Fibroblast of lung (primary cell): ENCODE results near the gene PGM5. TPM values are rescaled to one million over a fixed set of nuclear protein-coding genes. Genes with fewer than 3 reads are reported as not detected.
"Not testable (repeated sequence)": the region's sequence is repeated elsewhere in the genome, so short reads cannot be mapped to it uniquely, and the experiment has no call there.

ENCODE experiments used
- DNase-seq, 2 donors: peaks; one replicate each; pipeline versions ENCODE4 v3.0.0 to v3.0.0-alpha.2; 2010; ENCODE audit warnings: low read depth in 2 of 2
- H2AFZ ChIP-seq: 2 replicates; pipeline ENCODE4 v1.5.1; 2012; ENCODE audit warnings: low read length, control low read depth, inconsistent platforms
- H3K27ac ChIP-seq: 2 replicates; pipeline ENCODE4 v1.5.1; 2011; ENCODE audit warnings: low read length, control low read depth; ENCODE audit not compliant: insufficient read depth
- H3K27me3 ChIP-seq: 2 replicates; pipeline ENCODE4 v1.5.1; 2011; ENCODE audit warnings: mild to moderate bottlenecking, low read length; ENCODE audit not compliant: control insufficient read depth, insufficient read depth
- H3K36me3 ChIP-seq: 2 replicates; pipeline ENCODE4 v1.5.1; 2011; ENCODE audit warnings: low read length; ENCODE audit not compliant: control insufficient read depth, insufficient read depth
- H3K4me1 ChIP-seq: 2 replicates; pipeline ENCODE4 v1.5.1; 2011; ENCODE audit warnings: low read length; ENCODE audit not compliant: control insufficient read depth, insufficient read depth; ENCODE audit errors: extremely low read depth
- H3K4me2 ChIP-seq: 2 replicates; pipeline ENCODE4 v1.5.1; 2011; ENCODE audit warnings: low read length, control low read depth; ENCODE audit not compliant: insufficient read depth; ENCODE audit errors: extremely low read depth
- H3K4me3 ChIP-seq, 4 experiments: fragments of 200-600 bp in 1 of 4; sonication (generic) in 1 of 4; replicated peaks in 1 of 4; 2 replicates each; pipeline ENCODE4 v1.5.1; 2011 to 2016; ENCODE audit warnings: low read length in 4 of 4, low read depth in 3 of 4, mild to moderate bottlenecking in 3 of 4, control low read depth in 2 of 4, inconsistent platforms in 1 of 4, mixed read lengths in 1 of 4; ENCODE audit not compliant: insufficient read depth in 1 of 4; ENCODE audit errors: control extremely low read depth in 1 of 4
- H3K79me2 ChIP-seq: 2 replicates; pipeline ENCODE4 v1.5.1; 2012; ENCODE audit warnings: mild to moderate bottlenecking, low read length, inconsistent platforms; ENCODE audit not compliant: control insufficient read depth, insufficient read depth
- H3K9ac ChIP-seq: 2 replicates; pipeline ENCODE4 v1.5.1; 2011; ENCODE audit warnings: mild to moderate bottlenecking, low read length, control low read depth; ENCODE audit not compliant: insufficient read depth
- H3K9me3 ChIP-seq: 2 replicates; pipeline ENCODE4 v1.5.1; 2012; ENCODE audit warnings: low read depth, low read length; ENCODE audit not compliant: control insufficient read depth, insufficient read depth
- H4K20me1 ChIP-seq: 2 replicates; pipeline ENCODE4 v1.5.1; 2011; ENCODE audit warnings: low read length; ENCODE audit not compliant: control insufficient read depth, insufficient read depth; ENCODE audit errors: extremely low read depth
- polyA plus RNA-seq, 2 donors: library from polyadenylated mRNA; depleted of rRNA in 1 of 2; stranded (reverse) in 1 of 2; unstranded in 1 of 2; fragments of >200 nt; gene quantifications; 2 replicates each; pipeline ENCODE4 v1.2.1, GENCODE V29; 2011 to 2012; ENCODE audit warnings: missing spikeins in 1 of 2
- total RNA-seq: library from RNA; depleted of rRNA; stranded (reverse); fragments of >200 nt; gene quantifications from 2 replicates; pipeline ENCODE4 v1.2.1, GENCODE V29; 2014

Gene PGM5
- total and polyA plus RNA-seq, 2 donors (not counting 1 experiment from before 2014, with no cell fraction given): 42.6 to 113 TPM

GRCh38 chr9:68366933-68367547 lies 10.6 kb downstream of the PGM5 start:
- H3K4me2 ChIP-seq: peak overlapping the region; percentile 35
- DNase-seq: peak in 1 of 2 donors; percentile 39
- H3K27me3 ChIP-seq, H3K9me3 ChIP-seq, H3K79me2 ChIP-seq, H4K20me1 ChIP-seq, H3K4me1 ChIP-seq, H3K9ac ChIP-seq, H3K4me3 ChIP-seq, H3K36me3 ChIP-seq: not testable (repeated sequence)
- peak overlapping the region; percentile 13 for H2AFZ ChIP-seq
- H3K27ac ChIP-seq: peak overlapping the region; percentile 82

GRCh38 chr9:68375789-68376188 lies 19.4 kb downstream of the PGM5 start:
- not testable (repeated sequence) for DNase-seq, H3K9me3 ChIP-seq, H3K79me2 ChIP-seq, H3K27ac ChIP-seq, H3K9ac ChIP-seq, H2AFZ ChIP-seq, H3K4me1 ChIP-seq, H4K20me1 ChIP-seq, H3K27me3 ChIP-seq, H3K36me3 ChIP-seq, H3K4me2 ChIP-seq, H3K4me3 ChIP-seq

GRCh38 chr9:68377723-68378122 lies 21.3 kb downstream of the PGM5 start:
- H3K79me2 ChIP-seq, H2AFZ ChIP-seq, H3K4me2 ChIP-seq, H3K9ac ChIP-seq, DNase-seq, H3K4me1 ChIP-seq, H3K36me3 ChIP-seq, H3K9me3 ChIP-seq, H3K4me3 ChIP-seq, H3K27me3 ChIP-seq, H4K20me1 ChIP-seq: not testable (repeated sequence)
- peak overlapping the region; percentile 57 for H3K27ac ChIP-seq

- H3K4me2 ChIP-seq, H3K4me1 ChIP-seq, H3K9me3 ChIP-seq, H3K27ac ChIP-seq, H3K9ac ChIP-seq, H3K79me2 ChIP-seq, H3K4me3 ChIP-seq, H3K36me3 ChIP-seq, DNase-seq, H4K20me1 ChIP-seq, H3K27me3 ChIP-seq, H2AFZ ChIP-seq: not testable (repeated sequence)
Observed at GRCh38 chr9:68383894-68384293, 27.5 kb downstream of the PGM5 start.

- H3K9ac ChIP-seq, H3K27me3 ChIP-seq, H3K4me2 ChIP-seq, H4K20me1 ChIP-seq, H3K79me2 ChIP-seq, DNase-seq, H2AFZ ChIP-seq, H3K4me1 ChIP-seq, H3K9me3 ChIP-seq, H3K4me3 ChIP-seq, H3K36me3 ChIP-seq, H3K27ac ChIP-seq: not testable (repeated sequence)
Observed at GRCh38 chr9:68389558-68389957, 33.1 kb downstream of the PGM5 start.

GRCh38 chr9:68390737-68391136 lies 34.3 kb downstream of the PGM5 start:
- H3K36me3 ChIP-seq, H2AFZ ChIP-seq, H3K27ac ChIP-seq, H3K4me2 ChIP-seq, H3K4me3 ChIP-seq, H3K9ac ChIP-seq, H3K9me3 ChIP-seq, H3K27me3 ChIP-seq, H3K79me2 ChIP-seq, H3K4me1 ChIP-seq, H4K20me1 ChIP-seq: not testable (repeated sequence)
- peak in 1 of 2 donors; percentile 5 for DNase-seq

- H3K4me2 ChIP-seq, H3K9me3 ChIP-seq, H3K4me3 ChIP-seq, H3K4me1 ChIP-seq, H3K79me2 ChIP-seq, H2AFZ ChIP-seq, H3K36me3 ChIP-seq, H4K20me1 ChIP-seq, DNase-seq, H3K27ac ChIP-seq, H3K9ac ChIP-seq, H3K27me3 ChIP-seq: not testable (repeated sequence)
Observed at GRCh38 chr9:68396411-68397094, 40.1 kb downstream of the PGM5 start.
